HG03175 (cell line): Measurements from ENCODE around the gene PMEL.
A peak's percentile ranks its signal among the peaks of the same experiment; 100 is the strongest.
"Not testable (repeated sequence)": the region's sequence is repeated elsewhere in the genome, so short reads cannot be mapped to it uniquely, and the experiment has no call there.

Experiments used
- ATAC-seq: cut with Tn5 transposase; IDR thresholded peaks from one replicate; pipeline ENCODE4 v1.9.1; 2021; ENCODE audit warnings: mild to moderate bottlenecking, moderate library complexity; ENCODE audit not compliant: unreplicated experiment

Gene PMEL

DNA sequence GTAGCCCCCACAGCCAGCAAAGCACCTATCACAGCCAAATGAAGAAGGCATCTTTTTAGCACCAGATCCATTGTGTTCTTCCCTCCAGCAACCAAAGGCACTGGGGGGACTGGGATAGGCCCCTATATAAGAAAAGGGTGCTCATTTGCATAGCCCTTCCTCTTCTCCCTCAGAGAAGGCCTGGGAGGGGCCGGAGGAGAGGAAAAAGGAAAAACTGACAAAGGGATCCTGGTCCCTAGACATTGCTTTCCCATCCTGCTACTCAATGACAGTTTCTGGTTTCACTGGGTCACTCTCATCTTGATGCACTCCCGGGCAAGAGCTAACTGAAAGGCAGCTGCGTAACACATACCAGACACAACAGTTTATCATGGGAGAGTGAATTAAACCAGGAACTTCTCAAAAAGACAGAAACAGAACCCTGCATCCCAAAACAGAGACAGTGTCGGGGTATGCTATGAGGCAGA lies at the start of gene PMEL:
PMEL (minus strand) TSS at position 102 of the 467 bp plus-strand sequence; CDS start at position 71, 31 bp downstream.
- ATAC-seq: no peak

DNA sequence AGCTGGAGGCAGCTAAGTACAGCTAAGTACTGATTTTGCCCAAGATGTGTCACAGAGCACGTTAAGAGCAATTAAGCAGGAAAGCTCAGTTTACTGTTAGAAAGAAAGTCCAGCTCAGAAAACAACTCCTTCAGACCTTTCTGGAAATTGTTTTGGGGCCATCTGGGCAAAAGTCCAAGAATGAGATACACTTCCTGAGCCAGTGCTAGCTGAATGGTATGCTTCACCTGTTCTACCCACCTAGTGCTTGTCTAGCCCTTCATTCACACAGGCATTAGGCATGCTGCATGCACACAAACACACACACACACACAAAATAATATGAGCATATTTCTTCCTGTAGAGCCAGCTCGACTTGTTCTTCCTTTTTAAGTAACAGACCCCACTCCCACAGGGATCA lies 48.4 kb upstream of the PMEL start:
- no peak for ATAC-seq

DNA sequence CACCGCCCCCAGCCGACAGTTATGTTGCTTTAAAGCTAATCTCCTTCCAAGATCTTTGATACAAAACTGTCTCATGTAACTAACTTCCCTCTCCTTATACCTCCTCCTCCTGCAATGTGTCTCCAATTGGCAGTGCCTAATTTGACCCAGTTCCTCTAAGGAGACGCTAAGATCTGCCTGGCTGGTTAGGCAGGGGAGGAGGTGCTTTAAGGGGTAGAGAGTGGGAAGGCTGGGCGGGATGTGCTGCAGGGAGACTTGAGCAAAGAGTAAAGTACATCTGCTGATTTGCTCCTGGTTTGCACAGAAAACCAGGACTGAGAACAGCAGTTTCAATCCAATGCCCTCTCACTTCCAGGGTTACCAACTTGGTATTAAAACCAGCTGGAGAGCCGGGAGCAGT lies 47.6 kb upstream of the PMEL start:
- ATAC-seq: no peak

DNA sequence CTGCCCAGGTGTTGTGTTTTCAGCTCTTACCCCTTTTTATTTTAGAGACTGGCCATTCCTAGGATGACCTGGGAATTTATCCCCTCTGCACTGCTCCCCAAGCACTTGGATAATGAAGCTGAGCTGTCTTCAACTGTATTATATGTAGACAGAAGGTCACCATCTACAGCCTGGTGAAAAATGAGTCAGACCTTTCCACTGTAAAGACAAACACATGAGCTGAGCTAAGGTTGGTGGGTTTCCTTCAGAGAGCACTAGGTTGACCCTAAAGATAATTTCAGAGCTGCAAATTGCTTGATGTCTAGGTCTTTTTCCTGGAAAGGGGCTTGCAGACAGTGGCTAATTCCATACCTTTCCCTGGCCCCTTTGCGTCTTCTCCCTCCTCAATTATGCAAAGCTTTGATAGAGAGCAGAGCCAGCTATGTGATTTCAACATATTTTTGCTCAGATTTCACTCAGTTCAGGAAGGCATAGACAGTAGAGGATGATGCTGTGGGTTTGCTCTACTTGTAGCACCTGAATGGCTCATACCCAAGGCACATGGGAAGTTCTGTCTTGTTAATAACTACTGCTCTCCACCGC lies 45.8 kb upstream of the PMEL start:
- ATAC-seq: no peak

DNA sequence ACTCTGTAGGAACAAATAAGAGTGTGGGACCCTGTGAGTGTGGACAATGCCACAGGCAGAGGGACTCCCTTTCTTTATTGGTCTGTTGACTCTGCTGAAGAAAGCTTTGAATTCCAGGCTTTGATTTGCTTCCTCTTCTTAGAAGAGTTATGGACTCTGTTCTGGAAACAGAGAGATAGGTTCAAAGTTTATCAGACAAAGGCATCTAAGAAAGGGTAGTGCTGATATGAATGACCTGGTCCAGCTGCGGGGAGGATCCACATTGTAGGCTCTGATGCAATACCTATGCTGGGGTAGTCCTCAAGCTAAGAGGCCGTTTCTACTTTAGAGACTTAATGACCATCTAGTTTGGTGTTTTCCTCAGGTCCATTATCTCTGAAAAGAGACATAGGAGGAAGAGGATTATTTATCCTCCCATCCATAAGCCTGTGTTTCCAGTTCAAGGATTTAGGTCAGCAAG lies 44.3 kb upstream of the PMEL start:
- no peak for ATAC-seq

DNA sequence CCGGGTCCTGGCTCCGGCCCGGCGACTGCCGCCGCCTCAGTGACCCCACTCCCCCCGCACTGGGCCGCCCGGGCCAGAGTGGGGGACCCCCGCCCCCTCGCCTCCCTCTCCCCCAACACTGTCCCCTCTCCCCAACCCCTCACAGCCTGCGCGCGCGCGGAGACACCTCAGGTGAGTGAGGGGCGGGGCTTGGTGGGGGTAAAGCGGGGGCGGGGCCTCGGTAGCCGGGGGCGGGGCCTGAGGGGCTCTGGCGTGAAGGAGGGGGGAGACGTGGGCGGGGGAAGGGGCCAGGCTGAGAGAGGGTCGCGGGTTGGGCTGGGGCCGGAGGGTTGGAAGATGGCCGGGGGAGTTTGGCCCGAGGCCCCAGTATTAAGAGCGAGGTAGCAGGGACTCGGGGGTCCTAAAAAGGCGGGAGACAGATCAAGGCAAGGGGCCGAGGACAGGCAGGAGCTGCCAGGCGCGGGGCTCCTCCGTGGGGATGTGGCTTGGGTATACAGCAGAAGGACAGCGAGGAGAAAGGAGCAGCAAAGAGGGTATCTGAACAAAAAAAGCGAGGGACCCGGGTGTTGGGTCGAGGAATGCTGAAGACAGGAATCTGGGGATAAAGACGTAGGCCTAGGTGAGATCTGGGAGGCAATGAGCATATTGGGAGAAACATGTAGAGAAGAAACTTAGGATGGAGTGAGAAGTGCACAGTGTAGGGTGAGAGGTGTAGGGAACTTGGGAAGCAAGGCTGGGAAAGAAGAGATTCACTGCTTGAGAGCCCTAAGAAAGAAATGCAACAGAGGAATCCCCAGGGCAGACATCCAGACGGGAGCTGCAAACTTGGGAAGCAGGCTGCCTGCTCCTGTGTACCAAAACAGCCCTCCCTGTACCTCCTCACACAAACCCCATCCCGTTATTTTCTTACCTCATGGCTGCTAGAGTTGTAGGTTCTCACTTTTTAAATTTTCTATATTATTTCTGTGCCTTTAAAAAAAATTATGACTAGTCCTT lies 42.0 kb upstream of the PMEL start:
- peak; percentile 43 for ATAC-seq

DNA sequence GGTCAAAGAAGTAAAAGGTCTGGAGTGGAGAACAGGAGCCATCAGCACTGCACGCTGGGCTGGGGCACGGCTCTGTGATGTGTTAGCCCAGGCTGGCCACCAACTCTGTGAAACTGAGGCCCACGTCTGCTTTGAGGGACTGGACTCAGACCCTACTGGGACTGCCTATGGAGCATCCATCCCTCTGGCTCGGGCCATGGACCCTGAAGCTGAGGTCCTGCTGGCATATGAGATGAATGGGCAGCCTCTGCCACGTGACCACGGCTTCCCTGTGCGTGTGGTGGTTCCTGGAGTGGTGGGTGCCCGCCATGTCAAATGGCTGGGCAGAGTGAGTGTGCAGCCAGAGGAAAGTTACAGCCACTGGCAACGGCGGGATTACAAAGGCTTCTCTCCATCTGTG lies 38.4 kb upstream of the PMEL start:
- ATAC-seq: no peak

DNA sequence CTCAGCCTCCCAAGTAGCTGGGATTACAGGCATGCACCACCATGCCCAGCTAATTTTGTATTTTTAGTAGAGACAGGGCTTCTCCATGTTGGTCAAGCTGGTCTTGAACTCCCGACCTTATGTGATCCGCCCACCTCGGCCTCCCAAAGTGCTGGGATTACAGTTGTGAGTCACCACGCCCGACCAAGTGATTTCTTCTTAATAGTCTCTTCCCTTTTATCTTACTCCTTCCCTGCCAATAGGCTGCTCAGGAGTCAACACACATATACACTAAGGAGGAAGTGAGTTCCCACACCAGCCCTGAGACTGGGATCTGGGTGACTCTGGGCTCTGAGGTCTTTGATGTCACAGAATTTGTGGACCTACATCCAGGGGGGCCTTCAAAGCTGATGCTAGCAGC lies 37.5 kb upstream of the PMEL start:
- ATAC-seq: not testable (repeated sequence)

DNA sequence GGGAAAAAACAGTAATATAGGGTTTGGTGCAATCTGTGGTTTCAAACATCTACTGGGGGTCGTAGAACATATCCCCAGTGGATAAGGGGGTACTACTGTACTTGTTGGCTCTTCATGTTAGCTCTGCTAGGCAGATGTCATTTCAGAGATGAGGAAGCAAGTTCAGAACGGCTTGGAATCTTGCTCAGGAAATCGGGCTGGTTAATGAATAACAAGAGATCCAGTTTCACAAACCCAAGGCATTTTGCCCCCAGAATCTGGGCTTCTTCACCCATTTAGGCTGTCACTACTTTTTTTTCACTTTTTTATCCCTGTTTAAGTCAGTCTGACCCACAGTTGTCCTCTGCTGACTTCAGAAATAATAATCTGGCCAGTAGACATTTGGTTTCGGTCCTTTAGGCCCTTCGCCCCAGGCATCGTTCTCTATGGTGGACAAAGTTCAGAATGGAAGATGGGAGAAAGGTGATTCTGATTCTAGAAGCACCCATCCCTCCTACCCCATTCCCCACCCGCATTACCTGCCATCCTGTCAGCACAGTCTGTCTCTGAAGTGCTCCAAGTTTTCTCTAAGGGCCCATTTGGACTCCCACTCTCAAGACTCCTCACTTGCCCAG lies 35.8 kb upstream of the PMEL start:
- no peak for ATAC-seq

DNA sequence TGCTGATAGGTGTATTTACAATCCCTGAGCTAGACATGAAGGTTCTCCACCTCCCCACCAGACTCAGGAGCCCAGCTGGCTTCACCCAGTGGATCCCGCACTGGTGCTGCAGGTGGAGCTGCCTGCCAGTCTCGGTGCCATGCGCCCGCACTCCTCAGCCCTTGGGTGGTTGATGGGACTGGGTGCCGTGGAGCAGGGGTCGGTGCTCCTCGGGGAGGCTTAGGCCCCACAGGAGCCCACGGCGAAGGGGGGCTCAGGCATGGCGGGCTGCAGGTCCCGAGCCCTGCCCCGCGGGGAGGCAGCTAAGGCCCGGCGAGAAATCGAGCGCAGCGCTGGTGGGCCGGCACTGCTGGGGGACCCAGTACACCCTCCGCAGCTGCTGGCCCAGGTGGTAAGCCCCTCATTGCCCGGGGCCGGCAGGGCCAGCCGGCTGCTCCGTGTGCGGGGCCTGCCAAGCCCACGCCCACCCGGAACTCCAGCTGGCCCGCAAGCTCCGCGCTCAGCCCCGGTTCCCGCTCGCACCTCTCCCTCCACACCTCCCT lies 34.2 kb upstream of the PMEL start:
- ATAC-seq: not testable (repeated sequence)

DNA sequence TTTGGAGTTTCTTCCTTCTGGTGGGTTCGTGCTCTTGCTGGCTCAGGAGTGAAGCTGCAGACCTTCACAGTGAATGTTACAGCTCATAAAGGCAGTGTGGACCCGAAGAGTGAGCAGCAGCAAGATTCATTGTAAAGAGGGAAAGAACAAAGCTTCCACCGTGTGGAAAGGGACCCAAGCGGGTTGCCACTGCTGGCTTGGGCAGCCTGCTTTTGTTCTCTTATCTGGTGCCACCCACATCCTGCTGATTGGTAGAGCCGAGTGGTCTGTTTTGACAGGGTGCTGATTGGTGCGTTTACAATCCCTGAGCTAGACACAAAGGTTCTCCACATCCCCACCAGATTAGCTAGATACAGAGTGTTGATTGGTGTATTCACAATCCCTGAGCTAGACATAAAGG lies 33.7 kb upstream of the PMEL start:
- not testable (repeated sequence) for ATAC-seq

DNA sequence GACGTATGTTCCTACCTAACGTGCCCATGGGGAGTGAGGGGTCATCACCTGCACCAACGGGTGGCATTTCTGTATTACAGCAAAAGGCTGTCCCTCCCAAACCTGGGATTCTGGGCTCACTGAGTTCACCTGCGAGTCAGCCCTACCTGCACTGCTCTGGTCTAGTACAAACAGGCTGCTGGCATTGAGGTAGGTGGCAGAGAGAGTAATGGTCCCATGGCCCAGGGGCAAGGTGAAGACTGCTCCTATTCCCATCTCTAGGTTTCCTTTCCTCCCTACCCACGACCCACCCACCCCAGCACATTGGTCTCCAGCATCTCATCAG lies 31.7 kb upstream of the PMEL start:
- no peak for ATAC-seq

DNA sequence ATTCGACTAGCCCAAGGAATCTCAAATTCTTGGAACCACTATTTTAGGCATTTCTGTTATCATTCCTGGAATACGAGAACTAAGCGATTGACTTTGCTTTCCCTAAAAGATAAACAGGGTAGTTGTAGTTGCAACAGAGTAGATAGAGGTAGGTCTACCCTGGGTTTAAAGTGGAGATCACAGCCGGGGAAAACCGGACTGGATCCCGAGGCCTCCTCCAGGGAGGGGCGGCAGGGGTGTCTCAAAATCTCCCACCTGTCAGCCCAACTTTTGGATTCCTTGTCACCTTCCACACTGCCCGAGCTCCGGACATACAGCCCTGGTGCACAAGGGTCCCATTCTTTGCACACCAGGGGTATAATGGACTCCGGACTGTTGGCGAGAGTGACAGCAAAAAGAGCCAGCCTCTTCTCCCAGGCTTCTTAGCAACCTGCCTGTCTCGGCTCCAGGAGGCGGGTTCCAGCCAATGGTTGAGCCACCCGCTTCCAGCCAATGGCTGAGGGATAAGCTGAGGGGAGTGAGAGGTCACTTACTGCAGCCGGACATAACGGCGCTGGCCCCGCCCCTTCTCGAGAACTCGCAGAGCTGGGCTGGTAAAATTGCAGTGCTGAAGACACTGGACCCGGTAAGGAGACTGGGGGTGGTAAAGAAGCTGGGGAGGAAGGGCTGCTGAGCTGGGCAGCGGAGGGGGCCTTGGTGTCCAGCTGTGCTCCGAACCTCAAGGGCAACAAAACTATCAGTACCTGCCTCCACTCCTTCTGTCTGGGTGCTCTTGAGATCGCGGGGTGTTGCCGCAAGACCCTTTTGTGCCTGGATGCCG lies 31.1 kb upstream of the PMEL start, which contains the start of gene SUOX:
SUOX (plus strand) TSS at position 562 of the 820 bp plus-strand sequence. CDS start 4,946 bp downstream, outside the sequence.
- ATAC-seq: peak; percentile 100

DNA sequence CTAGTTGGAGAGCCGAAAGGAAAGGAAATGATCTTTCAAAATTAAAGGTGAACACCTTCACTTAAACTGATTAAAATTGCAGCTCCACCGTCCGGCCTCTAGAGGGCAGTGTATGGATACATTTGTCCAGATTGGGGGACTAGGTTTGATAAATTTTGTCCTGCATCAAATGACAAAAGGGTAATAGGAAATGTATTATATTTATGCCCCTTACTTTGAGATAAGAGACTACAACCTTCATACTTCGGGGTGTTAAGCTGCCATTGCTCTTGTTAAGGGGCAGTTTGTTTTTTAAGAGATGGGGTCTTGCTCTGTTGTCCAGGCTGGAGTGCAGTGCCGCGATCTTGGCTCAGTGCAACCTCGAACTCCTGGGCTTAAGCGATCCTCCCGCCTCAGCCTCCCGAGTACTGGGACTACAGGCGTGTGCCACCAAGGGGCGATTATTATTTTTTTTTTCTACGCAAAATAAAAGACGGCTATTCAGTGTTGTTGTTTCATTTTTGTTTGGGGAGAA lies 30.4 kb upstream of the PMEL start:
- no peak for ATAC-seq

DNA sequence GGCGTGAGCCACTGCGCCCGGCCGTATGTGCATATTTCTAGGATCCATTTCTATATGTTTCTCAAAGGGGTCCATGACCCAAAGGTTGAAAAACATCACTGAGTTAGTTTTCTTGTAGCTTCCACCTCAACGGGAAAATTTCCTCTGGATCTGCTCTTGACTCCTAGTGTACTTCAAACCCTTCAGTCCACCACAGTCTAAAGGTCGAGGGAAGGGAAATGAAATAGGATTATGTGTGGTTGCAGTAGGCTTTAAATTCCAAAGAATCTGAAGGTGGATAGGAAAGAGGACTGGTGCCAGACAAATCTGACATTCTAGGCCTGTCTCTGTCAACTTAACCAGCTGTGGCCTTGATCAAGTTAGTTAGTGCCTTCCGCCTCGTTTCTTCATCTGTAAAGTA lies 29.5 kb upstream of the PMEL start:
- ATAC-seq: no peak

DNA sequence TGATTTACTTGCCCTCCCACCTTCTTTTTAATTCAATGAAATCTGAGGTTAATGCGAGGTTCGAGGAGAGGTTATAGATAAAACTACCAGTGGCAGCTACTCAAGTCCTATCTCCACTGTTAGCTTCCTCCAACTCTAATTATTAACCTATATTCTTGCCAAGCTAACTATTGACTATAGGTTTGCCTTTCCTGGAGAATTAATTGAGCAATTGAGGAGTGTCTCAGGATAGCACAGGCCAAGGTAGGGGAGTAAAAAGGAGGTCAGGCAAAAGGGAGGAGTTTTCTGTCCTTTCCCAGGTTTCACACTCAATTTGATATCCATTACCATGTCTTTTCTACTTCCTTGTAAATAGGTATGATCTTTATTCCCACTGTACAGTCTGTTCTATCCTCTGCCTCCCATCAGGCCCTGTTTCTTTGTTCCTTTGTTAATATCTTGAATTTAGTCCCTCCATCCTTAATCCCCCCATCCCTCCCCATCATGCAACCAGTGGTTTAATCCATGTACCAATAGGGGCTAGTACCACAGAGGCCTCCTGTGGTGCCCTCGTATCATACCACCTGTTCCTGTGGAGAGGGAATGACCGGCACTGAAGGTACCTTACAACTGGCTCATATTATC lies 27.5 kb upstream of the PMEL start:
- no peak for ATAC-seq

DNA sequence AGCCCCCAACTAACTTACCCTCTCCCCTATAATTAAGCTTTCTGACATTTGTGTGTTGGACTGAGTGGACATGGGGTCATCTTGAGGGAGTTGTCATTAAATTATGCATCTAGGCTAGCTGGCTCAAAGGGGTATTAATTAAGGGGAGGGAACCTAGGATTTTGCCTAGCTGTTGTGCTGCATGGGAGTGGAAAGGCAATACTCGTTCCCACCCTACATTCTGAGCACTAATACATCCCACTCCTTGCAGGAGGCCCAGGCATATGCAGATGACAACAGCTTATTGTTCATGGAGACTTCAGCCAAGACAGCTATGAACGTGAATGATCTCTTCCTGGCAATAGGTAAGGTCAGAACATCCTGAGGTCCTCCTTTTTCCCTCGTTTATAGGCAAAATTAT lies 25.3 kb upstream of the PMEL start:
- ATAC-seq: no peak

DNA sequence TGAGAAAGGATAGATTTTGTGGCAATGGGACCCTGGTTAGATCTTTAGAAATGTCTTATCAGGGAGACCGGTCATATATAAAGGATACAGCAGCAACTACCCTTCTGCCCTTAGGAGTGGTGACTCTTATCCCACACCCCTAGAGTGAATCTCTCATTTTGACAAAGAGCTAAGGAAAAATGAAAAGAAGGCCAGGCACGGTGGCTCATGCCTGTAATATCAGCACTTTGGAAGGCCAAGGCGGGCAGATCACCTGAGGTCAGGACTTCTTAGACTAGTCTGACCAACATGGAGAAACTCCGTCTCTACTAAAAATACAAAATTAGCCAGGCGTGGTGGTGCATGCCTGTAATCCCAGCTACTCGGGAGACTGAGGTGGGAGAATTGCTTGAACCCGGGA lies 20.1 kb upstream of the PMEL start:
- not testable (repeated sequence) for ATAC-seq

DNA sequence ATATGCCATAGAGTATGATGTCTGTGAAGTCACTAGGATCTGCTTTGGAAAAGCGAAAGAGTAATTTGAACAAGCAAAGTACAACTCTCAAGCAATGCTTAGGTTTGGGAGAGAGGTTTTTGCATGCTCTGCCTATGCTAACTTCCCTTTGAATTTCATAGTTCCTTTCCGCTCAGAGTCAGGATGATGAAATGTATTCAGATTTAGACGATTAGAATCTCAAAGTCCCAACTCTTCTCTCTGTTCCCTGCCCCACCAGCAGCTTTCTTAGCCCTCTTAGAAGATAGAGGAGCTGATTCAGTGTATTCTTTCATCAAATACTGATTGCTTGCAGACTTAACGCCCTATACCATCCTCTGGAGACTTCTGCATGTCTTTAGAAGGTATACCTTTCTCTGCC lies 19.5 kb upstream of the PMEL start:
- no peak for ATAC-seq

DNA sequence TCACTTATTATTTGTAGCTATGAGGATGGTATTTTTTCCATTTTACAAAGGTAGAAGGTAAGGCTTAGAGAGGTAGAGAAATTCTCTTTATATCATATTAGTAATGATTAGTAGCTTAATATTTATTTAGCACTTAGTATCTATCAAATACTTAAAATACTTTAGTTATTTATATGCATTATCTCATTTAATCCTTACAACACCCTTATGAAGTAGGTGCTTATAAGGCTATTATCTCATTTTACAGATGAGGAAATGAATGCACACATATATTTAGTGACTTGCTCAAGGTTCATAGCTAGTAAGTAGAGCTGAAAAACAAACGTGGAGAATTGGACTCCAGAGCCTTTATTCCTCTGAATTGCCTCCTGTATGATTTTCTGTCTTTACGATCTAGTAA lies 19.0 kb upstream of the PMEL start:
- ATAC-seq: no peak
